ENCODE data around the gene CHRNE.
"Not testable (repeated sequence)": the region's sequence is repeated elsewhere in the genome, so short reads cannot be mapped to it uniquely, and the experiment has no call there.

The CHRNE gene

GRCh38 chr17:4939796-4940554, 37.1 kb upstream of the CHRNE start, which contains the start of the genes RNF167 and SLC25A11:
RNF167 (plus strand) TSS chr17:4940268; CDS start chr17:4940910, 642 bp downstream.
SLC25A11 (minus strand) TSS chr17:4940046; CDS start chr17:4939910, 136 bp downstream.
- DNase-seq = peak; percentile 100

GRCh38 chr17:4939546-4939795, 36.6 kb upstream of the CHRNE start:
- no peak for DNase-seq

- no peak for DNase-seq
Measured at GRCh38 chr17:4938688-4939545, 36.0 kb upstream of the CHRNE start.

- no peak for DNase-seq
Measured at GRCh38 chr17:4938069-4938491, 35.2 kb upstream of the CHRNE start.

- no peak for DNase-seq
Measured at GRCh38 chr17:4937553-4937952, 34.7 kb upstream of the CHRNE start.

GRCh38 chr17:4936436-4936835, 33.5 kb upstream of the CHRNE start:
- no peak for DNase-seq

GRCh38 chr17:4935650-4936049, 32.8 kb upstream of the CHRNE start:
- DNase-seq = no peak

GRCh38 chr17:4934173-4934979, 31.5 kb upstream of the CHRNE start:
- peak; percentile 40 for DNase-seq

GRCh38 chr17:4933646-4934045, 30.7 kb upstream of the CHRNE start:
- no peak for DNase-seq

GRCh38 chr17:4932756-4933155, 29.9 kb upstream of the CHRNE start:
- DNase-seq = no peak

GRCh38 chr17:4931963-4932362, 29.1 kb upstream of the CHRNE start, which contains the start of gene GP1BA:
GP1BA (plus strand) TSS chr17:4932277; CDS start chr17:4932605, 328 bp downstream.
- no peak for DNase-seq

- no peak for DNase-seq
Measured at GRCh38 chr17:4928881-4929280, 26.0 kb upstream of the CHRNE start.

- DNase-seq = not testable (repeated sequence)
Measured at GRCh38 chr17:4926577-4927335, 23.9 kb upstream of the CHRNE start.

- DNase-seq = no peak
Measured at GRCh38 chr17:4921320-4921719, 18.4 kb upstream of the CHRNE start.

- DNase-seq = no peak
Measured at GRCh38 chr17:4920351-4921048, 17.6 kb upstream of the CHRNE start.

GRCh38 chr17:4919511-4920047, 16.7 kb upstream of the CHRNE start:
- DNase-seq = no peak

- not testable (repeated sequence) for DNase-seq
Measured at GRCh38 chr17:4914551-4914950, 11.7 kb upstream of the CHRNE start.

- DNase-seq = no peak
Measured at GRCh38 chr17:4913994-4914393, 11.1 kb upstream of the CHRNE start.

GRCh38 chr17:4908711-4909496, 6.0 kb upstream of the CHRNE start:
- DNase-seq = peak; percentile 89

GRCh38 chr17:4908301-4908700, 5.4 kb upstream of the CHRNE start:
- no peak for DNase-seq

All from fibroblast of skin of abdomen (primary cell).